Measurements from ENCODE around the gene EYS.

- TF ChIP-seq POLR2A (IDR thresholded peaks at IDR 0.05; ENCODE audit: extremely low read depth, insufficient read length), result no peak
- TF ChIP-seq CTCF (IDR thresholded peaks at IDR 0.05; ENCODE audit: low read depth, low read length), result no peak
- no peak for TF ChIP-seq MYC (IDR thresholded peaks at IDR 0.05; ENCODE audit: low read depth, low read length)
Measured at GRCh38 chr6:65110031-65110430, 597.0 kb downstream of the EYS start.
